Measurements from ENCODE around the gene MC1R.

Gene MC1R

DNA sequence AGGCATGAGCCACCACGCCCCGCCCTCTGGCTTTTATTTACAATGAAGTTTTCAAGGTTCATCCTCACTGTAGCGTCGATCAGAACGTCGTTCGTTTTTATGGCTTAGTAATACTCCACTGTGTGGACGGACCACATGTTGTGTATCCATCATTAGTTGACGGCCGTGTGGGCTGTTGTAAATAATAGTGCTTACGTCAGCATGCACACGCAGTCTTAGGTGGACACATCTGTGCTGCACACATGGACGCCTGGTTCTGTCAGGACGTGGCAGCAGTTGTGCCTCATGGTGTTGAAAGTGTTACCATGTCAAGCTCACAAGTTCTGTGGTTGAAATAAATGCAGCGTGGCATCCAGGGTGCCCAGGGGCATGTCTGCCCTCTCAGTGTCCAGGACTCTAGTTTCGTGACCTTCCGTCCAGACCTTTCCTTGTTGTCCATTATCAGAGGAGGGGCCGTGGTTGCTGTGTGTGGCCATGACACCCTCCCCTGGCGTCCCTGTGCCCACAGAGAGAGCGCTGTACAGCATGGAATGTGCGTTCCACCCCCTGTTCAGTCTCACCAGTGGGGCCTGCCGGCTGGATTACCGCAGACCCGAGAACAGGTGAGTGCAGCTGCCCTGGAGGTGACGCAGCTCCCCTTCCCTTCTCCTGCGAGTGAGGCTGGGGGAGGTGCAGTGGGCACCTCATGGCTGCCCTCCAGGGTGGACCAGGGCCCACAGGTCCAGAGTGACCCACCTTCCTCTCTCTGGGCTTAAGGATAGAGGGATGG, 23.0 kb upstream of the MC1R start:
- DNase-seq (ENCODE audit: low read depth in 2 of 2) = no peak

GRCh38 chr16:89897204-89897603, 21.5 kb upstream of the MC1R start:
- DNase-seq (ENCODE audit: low read depth in 2 of 2) = no peak

DNA sequence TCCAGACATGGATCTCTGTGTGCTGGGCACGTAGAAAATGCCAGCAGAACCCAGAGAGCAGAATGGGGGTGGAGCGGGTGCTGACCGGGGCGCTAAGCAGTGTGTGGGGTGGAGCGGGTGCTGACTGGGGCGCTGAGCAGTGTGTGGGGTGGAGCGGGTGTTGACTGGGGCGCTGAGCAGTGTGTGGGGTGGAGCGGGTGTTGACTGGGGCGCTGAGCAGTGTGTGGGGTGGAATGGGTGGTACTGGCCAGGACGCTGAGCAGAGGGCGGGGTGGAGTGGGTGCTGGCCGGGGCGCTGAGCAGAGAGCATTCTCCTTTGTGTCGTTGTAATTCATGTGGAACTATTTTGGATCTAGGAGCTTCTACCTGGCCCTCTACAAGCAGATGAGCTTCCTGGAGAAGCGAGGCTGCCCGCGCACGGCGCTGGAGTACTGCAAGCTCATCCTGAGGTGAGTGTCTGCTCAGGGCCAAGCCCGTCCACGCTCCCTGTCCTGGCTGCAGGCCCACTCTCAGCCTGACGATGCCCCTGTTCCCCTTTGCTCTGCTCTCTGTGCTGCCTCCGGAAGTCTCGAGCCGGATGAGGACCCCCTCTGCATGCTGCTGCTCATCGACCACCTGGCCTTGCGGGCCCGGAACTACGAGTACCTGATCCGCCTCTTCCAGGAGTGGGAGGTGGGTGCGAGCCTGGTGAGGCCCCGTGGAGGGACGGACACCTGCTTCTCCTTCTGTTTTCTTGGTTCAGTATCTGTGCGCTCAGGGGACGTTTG, 20.3 kb upstream of the MC1R start:
- DNase-seq (ENCODE audit: low read depth in 2 of 2) = no peak

DNA sequence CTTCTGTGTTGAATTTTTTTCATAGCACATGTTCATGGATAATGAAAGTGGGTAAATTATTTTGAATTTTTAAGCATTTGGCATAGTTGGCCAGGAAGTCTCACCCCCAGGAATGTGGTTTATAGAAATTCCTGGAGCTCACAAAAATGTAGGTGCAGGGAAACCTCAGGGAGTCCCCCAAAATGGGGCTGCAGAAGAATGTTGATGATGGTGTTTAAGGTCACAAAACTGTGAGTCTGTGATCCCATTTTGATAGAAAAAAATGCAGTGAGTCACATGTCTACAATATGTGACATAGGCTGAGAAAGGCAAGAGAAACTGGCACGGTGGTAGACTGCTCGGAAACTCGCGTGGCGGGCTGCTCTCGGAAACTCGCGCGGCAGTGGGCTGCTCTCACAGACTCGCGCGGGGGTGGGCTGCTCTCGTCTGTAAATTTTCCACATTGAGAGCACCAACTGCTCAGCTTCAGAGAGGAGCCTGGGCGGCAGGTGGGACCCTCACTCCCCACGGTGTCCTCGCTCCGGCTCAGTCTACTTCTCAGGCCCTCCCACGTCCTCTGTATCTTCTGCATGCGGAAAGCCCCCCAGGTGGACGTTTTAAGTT, 18.7 kb upstream of the MC1R start:
- DNase-seq (ENCODE audit: low read depth in 2 of 2) = no peak

GRCh38 chr16:89900885-89901284, 17.8 kb upstream of the MC1R start:
- no peak for DNase-seq (ENCODE audit: low read depth in 2 of 2)

GRCh38 chr16:89902980-89903379, 15.7 kb upstream of the MC1R start:
- no peak for DNase-seq (ENCODE audit: low read depth in 2 of 2)

DNA sequence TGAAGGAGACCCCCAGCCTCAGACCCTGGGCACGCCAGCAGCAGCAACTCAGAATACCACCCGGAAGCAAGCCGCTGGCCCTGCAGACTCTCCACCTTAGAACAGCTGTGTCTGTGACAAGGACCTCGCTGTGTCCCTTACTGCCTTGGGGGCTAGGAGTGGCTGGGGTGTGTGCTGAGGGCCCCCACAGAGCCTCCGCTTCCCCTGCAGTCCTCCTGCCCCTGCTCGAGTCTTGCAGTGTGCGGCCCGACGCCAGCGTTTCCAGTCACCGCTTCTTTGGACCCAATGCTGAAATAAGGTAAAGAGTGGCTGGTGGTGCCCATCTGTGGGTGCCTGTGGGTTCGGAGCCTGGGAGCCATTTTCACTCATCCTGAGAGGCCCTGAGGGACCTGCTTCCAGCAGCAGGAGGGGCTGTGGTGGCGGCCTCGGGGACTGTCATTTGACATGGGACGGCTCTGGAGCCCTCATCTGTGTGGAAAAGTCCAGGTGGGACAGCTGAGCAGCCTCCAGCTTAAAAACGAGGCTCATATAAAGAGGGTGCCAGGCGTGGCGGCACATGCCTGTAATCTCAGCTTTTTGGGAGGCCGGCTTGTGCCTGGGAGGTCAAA, 14.7 kb upstream of the MC1R start:
- DNase-seq (ENCODE audit: low read depth in 2 of 2) = no peak

GRCh38 chr16:89904606-89905510, 13.8 kb upstream of the MC1R start:
- no peak for DNase-seq (ENCODE audit: low read depth in 2 of 2)

- no peak for DNase-seq (ENCODE audit: low read depth in 2 of 2)
Observed at GRCh38 chr16:89905511-89906139, 13.0 kb upstream of the MC1R start.

DNA sequence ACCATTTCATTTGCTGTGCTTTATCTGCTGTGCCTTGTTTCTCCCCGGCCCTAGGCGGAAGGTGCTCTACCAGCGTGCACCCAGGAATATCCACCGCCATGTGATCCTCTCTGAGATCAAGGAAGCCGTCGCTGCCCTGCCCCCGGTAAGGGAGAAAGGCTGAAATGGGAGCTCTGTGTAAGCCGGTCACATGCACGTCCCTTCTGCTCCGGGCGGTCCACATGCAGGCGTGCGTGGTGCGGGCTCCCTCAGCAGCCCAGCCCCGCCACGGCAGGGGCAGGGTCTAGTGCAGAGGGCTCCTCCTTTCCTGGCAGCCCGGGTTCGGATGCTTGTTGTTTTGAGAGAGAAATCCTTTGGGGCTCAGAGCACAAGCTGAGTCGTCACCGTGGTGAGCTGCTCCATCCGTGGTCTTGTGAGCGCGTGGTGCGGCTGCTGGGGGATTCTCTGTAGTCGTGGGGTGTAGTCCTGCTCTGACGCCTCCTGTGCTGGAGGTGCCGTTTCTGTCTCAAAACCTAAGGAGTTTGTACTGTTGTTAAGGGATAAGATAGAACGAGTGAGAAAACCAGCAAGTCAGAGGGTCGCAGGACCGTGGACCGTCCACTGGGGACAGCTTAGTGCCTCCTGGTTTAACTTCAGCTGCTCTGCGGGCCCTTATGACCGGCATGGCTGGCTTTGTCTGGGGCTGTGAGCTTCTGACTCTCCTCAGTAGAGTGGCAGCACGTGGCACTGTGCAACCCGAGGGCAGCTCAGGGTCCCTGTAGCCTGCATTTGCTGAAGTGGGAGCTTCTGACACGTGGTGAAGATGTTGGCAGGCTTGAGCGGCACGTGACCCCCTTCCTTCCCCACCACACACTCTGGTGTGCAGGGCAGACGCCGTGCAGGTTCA, 12.3 kb upstream of the MC1R start:
- no peak for DNase-seq (ENCODE audit: low read depth in 2 of 2)

GRCh38 chr16:89907055-89907814, 11.4 kb upstream of the MC1R start:
- DNase-seq (ENCODE audit: low read depth in 2 of 2) = no peak

GRCh38 chr16:89908236-89908635, 10.4 kb upstream of the MC1R start:
- no peak for DNase-seq (ENCODE audit: low read depth in 2 of 2)

DNA sequence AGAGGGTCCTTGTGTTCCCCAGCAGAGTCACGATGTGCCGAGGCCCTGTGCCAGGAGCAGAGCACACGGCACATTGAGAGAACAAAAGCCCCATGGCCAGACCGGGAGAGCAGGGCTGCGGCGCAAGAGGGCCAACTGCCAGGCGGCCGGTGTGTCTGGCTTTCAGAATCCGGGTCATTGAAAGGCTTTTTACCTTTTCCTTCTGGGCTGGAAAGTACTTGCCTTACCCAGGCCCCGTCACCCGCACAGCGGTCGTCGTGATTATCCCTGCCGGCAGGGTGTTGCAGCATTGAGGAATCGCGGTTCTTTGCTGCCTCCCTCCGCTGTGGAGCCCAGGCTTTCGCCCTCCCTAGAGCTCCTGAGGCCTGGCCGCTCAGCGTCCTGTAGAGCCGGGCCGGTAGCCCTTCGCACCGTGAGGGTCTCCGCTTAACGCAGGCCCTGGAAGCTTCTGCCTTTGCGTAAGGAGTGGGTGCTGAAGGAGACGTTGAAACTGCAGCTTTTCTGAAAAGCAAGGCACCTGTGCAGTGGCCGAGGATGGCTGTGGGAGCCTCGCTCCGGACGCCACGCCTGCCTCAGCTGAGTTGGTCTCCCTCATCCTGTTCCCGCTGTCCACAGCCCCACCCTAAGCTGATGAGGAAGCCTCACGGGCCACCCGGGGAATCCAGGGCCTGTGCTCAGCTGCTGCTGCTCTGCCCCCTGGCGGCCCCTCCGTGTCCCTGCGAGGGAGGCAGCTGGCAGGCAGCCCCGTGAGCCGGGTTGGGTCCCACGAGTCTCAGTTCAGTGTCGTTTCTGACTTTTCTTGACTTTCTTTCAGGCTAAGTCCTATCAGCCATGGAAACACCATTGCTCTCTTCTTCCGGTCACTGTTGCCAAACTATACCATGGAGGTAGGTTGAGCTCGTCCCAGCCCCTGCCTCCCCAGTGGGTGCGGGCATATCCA, 8.6 kb upstream of the MC1R start:
- DNase-seq (ENCODE audit: low read depth in 2 of 2) = peak; percentile 24 to 42

DNA sequence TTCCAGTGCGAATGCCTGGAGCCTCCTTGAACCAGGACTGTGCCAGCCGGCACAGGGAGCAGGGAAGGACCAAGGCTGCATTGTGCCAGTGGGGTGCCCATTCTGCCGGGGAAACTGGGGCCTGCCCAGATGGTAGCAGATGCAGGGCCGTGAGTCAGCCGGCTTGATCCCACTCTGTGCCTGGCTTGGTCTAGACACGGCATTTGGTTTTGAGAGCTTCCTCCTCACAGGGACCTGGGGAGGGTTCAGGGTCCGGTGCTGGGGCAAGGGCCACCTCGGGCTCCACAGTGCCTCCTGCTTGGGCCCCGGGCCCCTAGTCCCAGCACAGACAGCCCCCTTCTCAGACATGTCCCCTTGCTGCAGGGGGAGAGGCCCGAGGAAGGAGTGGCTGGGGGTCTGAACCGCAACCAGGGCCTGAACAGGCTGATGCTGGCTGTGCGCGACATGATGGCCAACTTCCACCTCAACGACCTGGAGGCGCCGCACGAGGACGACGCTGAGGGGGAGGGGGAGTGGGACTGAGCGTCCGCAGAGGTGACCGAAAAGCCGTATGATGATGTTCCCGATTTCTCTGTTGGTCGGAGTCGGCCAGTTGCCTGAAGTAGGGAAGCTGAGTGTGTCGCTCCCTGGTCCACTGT, 7.8 kb upstream of the MC1R start:
- no peak for DNase-seq (ENCODE audit: low read depth in 2 of 2)

DNA sequence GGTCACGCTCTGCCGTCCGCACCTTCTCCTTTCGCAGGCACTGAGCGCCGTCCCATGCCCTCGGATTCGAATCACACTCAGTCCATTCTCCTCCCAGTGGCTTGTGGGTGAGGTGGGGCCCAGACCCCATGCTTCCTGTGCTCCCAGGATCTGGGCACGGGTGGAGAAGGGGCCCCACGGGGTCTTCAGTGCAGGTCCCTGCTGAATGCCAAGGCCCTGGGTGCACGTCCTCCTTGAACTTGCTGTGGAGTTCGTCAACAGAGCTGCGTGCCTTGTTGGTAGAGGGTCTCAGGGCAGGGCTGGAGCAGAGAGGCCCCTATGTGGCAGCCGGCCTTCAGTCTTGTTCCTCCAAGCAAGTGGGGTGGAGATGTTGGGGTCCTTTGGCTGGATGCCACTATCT, 7.3 kb upstream of the MC1R start:
- DNase-seq (ENCODE audit: low read depth in 2 of 2) = no peak

DNA sequence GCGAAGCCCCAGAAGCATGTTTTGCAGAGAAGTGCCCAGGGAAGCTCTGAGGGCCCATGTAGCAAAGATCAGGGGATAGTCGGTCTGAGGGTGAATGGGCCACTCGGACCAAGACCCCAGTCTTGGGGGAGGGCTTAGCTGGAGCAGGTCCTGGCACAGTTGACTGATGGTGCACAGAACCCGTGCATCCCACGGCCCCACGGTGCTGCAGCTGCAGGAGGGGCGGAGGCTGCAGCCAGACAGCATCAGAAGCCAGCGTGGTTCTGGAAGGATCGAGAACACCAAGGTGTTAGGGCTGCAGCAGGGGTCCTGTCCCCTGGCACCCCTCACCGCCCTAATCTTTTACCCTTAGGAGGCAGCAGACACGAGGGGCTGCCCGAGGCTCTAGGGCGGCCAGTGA, 6.5 kb upstream of the MC1R start:
- DNase-seq (ENCODE audit: low read depth in 2 of 2) = no peak

DNA sequence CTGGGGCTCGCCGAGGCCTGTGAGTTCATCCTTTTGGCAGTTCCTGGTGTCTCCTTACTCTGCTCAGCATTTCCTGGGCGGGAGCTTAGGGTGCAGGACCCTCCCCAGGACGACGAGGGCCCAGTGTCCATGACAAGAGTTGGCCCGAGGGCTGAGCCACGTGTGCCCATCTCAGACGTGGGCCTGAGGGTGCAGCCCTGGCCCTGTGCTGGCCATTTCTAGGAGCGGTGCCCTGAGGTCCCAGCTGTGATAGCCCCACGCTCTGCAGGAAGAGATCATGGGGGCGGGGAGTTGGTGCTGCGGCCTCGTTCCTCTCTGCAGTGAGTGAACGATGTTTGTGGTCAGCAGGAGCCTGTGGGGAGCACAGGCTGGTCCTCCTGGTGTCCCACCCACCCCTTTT, 6.0 kb upstream of the MC1R start:
- no peak for DNase-seq (ENCODE audit: low read depth in 2 of 2)
